ENCODE results near the gene AP2M1. TPM values are rescaled to one million over a fixed set of nuclear protein-coding genes. Genes with fewer than 3 reads are reported as not detected.

Gene AP2M1
- polyA plus RNA-seq, 1 of the 3 experiments (the other 2 are of a cell fraction): 759 TPM

- TF ChIP-seq FOXM1 (IDR thresholded peaks at IDR 0.05; ENCODE audit: low read depth) (no peak), MEF2A (IDR thresholded peaks at IDR 0.05; ENCODE audit: borderline replicate concordance, low read depth) (no peak), SMC3 (IDR thresholded peaks at IDR 0.05; ENCODE audit: low read depth, low read length) (no peak), NRF1 (IDR thresholded peaks at IDR 0.05; ENCODE audit: low read depth, low read length) (no peak), FOXJ3 (CRISPR knock-in tag; IDR thresholded peaks at IDR 0.05) (no peak), GATA2 (CRISPR knock-in tag; IDR thresholded peaks at IDR 0.05) (no peak), EP300 (IDR thresholded peaks at IDR 0.05; ENCODE audit: borderline replicate concordance in 1 of 2, low read depth in 1 of 2, low read length in 1 of 2) (no peak), RXRA (IDR thresholded peaks at IDR 0.05; ENCODE audit: borderline replicate concordance, low read depth) (no peak), TCF12 (IDR thresholded peaks at IDR 0.05) (no peak), JUND (IDR thresholded peaks at IDR 0.05) (no peak), PBX3 (IDR thresholded peaks at IDR 0.05) (no peak), MXI1 (IDR thresholded peaks at IDR 0.05; ENCODE audit: low read depth, low read length) (no peak), USF2 (IDR thresholded peaks at IDR 0.05; ENCODE audit: borderline replicate concordance, low read depth, low read length) (no peak), GABPA (IDR thresholded peaks at IDR 0.05; ENCODE audit: low read depth) (no peak), REST (IDR thresholded peaks at IDR 0.05; ENCODE audit: low read depth, low read length) (no peak), NFIC (IDR thresholded peaks at IDR 0.05; ENCODE audit: borderline replicate concordance) (no peak), YY1 (IDR thresholded peaks at IDR 0.05; ENCODE audit: low read depth) (no peak)
- ChIA-PET CTCF (no interaction called here), POLR2A (no interaction called here)
- H4K20me1 ChIP-seq (ENCODE audit: insufficient read depth): 0 out of 2 replicates have a peak, but pooled peaks cover 19% of the 10 kb centered on the region
- no peaks in the 10 kb centered on the region for H3K27me3 ChIP-seq (ENCODE audit: insufficient read depth)
- H3F3A ChIP-seq (replicated peaks; ENCODE audit: insufficient read depth): peaks cover 25% of the 10 kb centered on the region
- peaks cover 41% of the 10 kb centered on the region for H3K79me2 ChIP-seq (ENCODE audit: insufficient read depth)
- H3K4me2 ChIP-seq: no peak overlapping the region
- H3K27ac ChIP-seq (ENCODE audit: low read depth in 2 of 2, low read length in 1 of 2): no peak overlapping the region
- no peak overlapping the region for H3K9ac ChIP-seq
- H3K4me1 ChIP-seq (ENCODE audit: control insufficient read depth in 1 of 2, insufficient read depth in 2 of 2, low read depth in 1 of 2, low read length in 1 of 2): peaks cover 6 to 20% of the 10 kb centered on the region in 2 experiments; a peak in 3 of 4 replicates
- no peaks in the 10 kb centered on the region for H3K9me3 ChIP-seq
- peaks cover 29 to 60% of the 10 kb centered on the region in 2 experiments for H3K36me3 ChIP-seq (replicated peaks in 1 of 2; ENCODE audit: control insufficient read depth in 1 of 2, insufficient read depth in 2 of 2, low read length in 1 of 2)
- DNase-seq: no peak
- no peak overlapping the region for H3K4me3 ChIP-seq (ENCODE audit: low read depth in 2 of 2, low read length in 1 of 2)
- 93% methylated on average over 11 of the region's 17 CpGs for WGBS (ENCODE audit: low lambda C conversion rate)
- no peaks in the 10 kb centered on the region for H3K9me2 ChIP-seq
- no peak overlapping the region for H2AFZ ChIP-seq (ENCODE audit: low read depth)
Measured at GRCh38 chr3:184188080-184188479, 13.4 kb downstream of the AP2M1 start.

Measured in SK-N-SH (cell line).